Calu3 (cell line): Measurements from ENCODE around the gene ARFIP1. TPM values are rescaled to one million over a fixed set of nuclear protein-coding genes. Genes with fewer than 3 reads are reported as not detected.

Source experiments
- BruUV-seq: library from RNA; stranded (reverse); fragments of 400-500 nt; replicated peaks from 2 replicates; lab custom pipeline; 2021; lab: Mats Ljungman, UMichigan
- CTCF ChIA-PET: fragments of 300-600 bp; sonication (Branson Sonifier 250); formaldehyde crosslinking; loops from one replicate; lab custom pipeline; 2022; ENCODE audit warnings: antibody characterized with exemption; lab: Charles Lee
- DNase-seq: peaks from one replicate; pipeline ENCODE4 v3.0.0; 2022
- H3K27ac Mint-ChIP-seq: one replicate; pipeline ENCODE4 v1.8.0; 2022; ENCODE audit warnings: mixed read lengths; ENCODE audit not compliant: unreplicated experiment
- H3K27me3 Mint-ChIP-seq: one replicate; pipeline ENCODE4 v1.8.0; 2022; ENCODE audit warnings: mixed read lengths; ENCODE audit not compliant: unreplicated experiment
- H3K36me3 Mint-ChIP-seq: one replicate; pipeline ENCODE4 v1.8.0; 2022; ENCODE audit warnings: mild to moderate bottlenecking, moderate library complexity, mixed read lengths; ENCODE audit not compliant: insufficient read depth, unreplicated experiment
- H3K4me1 Mint-ChIP-seq: one replicate; pipeline ENCODE4 v1.8.0; 2022; ENCODE audit warnings: mild to moderate bottlenecking, low read depth, mixed read lengths; ENCODE audit not compliant: unreplicated experiment
- H3K4me3 Mint-ChIP-seq: one replicate; pipeline ENCODE4 v1.8.0; 2022; ENCODE audit warnings: mild to moderate bottlenecking, low read depth, moderate library complexity, mixed read lengths; ENCODE audit not compliant: unreplicated experiment
- H3K9me3 Mint-ChIP-seq: one replicate; pipeline ENCODE4 v1.8.0; 2022; ENCODE audit warnings: low read depth, mixed read lengths; ENCODE audit not compliant: unreplicated experiment
- intact Hi-C: fragments of 100-400 bp; cut with micrococcal nuclease; formaldehyde crosslinking; loops from one replicate; pipeline ENCODE4 v1.10.0; 2022; ENCODE audit not compliant: unreplicated experiment
- total RNA-seq: library from RNA; stranded (reverse); gene quantifications from 2 replicates; pipeline ENCODE4 v1.2.3, GENCODE V29; 2022
- TF ChIP-seq, protein P1 (sequence below): fragments of 200-600 bp; IDR thresholded peaks from one replicate; pipeline ENCODE4 v1.8.0; 2022; ENCODE audit warnings: antibody characterized with exemption; ENCODE audit not compliant: unreplicated experiment

The ARFIP1 gene
- total RNA-seq, 1 experiment from 2014 or later = 35.5 TPM

GRCh38 chr4:152950402-152951274, 170.9 kb downstream of the ARFIP1 start:
- TF ChIP-seq, protein P1, sequence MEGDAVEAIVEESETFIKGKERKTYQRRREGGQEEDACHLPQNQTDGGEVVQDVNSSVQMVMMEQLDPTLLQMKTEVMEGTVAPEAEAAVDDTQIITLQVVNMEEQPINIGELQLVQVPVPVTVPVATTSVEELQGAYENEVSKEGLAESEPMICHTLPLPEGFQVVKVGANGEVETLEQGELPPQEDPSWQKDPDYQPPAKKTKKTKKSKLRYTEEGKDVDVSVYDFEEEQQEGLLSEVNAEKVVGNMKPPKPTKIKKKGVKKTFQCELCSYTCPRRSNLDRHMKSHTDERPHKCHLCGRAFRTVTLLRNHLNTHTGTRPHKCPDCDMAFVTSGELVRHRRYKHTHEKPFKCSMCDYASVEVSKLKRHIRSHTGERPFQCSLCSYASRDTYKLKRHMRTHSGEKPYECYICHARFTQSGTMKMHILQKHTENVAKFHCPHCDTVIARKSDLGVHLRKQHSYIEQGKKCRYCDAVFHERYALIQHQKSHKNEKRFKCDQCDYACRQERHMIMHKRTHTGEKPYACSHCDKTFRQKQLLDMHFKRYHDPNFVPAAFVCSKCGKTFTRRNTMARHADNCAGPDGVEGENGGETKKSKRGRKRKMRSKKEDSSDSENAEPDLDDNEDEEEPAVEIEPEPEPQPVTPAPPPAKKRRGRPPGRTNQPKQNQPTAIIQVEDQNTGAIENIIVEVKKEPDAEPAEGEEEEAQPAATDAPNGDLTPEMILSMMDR = no peak
- Mint-ChIP-seq H3K4me1 (peaks cover 14% of the 10 kb centered on the region), H3K27me3 (no peaks in the 10 kb centered on the region), H3K27ac (peak overlapping the region; percentile 69), H3K36me3 (peaks cover 5% of the 10 kb centered on the region), H3K9me3 (no peaks in the 10 kb centered on the region), H3K4me3 (peak overlapping the region; percentile 50)
- CTCF ChIA-PET = no interaction called here
- BruUV-seq = no TSS peak
- intact Hi-C loops = loop anchor here (10.0 kb wide), 1 partner anchor 174 kb away; no protein-coding TSS in a partner anchor
- no peak for DNase-seq

- CTCF ChIA-PET = no interaction called here
- Mint-ChIP-seq H3K27me3 (no peaks in the 10 kb centered on the region), H3K4me1 (peaks cover 14% of the 10 kb centered on the region), H3K36me3 (peaks cover 5% of the 10 kb centered on the region), H3K9me3 (no peaks in the 10 kb centered on the region), H3K4me3 (peak overlapping the region; percentile 50), H3K27ac (peak overlapping the region; percentile 69)
- no TSS peak for BruUV-seq
- no peak for DNase-seq
- intact Hi-C loops = loop anchor here (10.0 kb wide), 1 partner anchor 173 kb away; no protein-coding TSS in a partner anchor
- TF ChIP-seq, protein P1 = no peak
These were observed 171.6 kb downstream of the ARFIP1 start for GRCh38 chr4:152951348-152951747.

GRCh38 chr4:152953514-152953913, 173.8 kb downstream of the ARFIP1 start:
- H3K9me3 Mint-ChIP-seq = no peaks in the 10 kb centered on the region
- CTCF ChIA-PET = no interaction called here
- H3K27ac Mint-ChIP-seq = no peak overlapping the region
- intact Hi-C loops = loop anchor here (10.0 kb wide), 1 partner anchor 171 kb away; no protein-coding TSS in a partner anchor
- H3K4me1 Mint-ChIP-seq = peaks cover 33% of the 10 kb centered on the region
- DNase-seq = no peak
- H3K4me3 Mint-ChIP-seq = no peak overlapping the region
- H3K36me3 Mint-ChIP-seq = peaks cover 5% of the 10 kb centered on the region
- BruUV-seq = no TSS peak
- no peaks in the 10 kb centered on the region for H3K27me3 Mint-ChIP-seq
- TF ChIP-seq, protein P1 = no peak

- CTCF ChIA-PET = no interaction called here
- no peak for DNase-seq
- intact Hi-C loops = loop anchor here (5.0 to 10.0 kb wide), 2 partner anchors 107 to 170 kb away; no protein-coding TSS in a partner anchor
- H3K4me3 Mint-ChIP-seq = no peak overlapping the region
- H3K27ac Mint-ChIP-seq = no peak overlapping the region
- no peaks in the 10 kb centered on the region for H3K9me3 Mint-ChIP-seq
- H3K27me3 Mint-ChIP-seq = no peaks in the 10 kb centered on the region
- peaks cover 5% of the 10 kb centered on the region for H3K36me3 Mint-ChIP-seq
- H3K4me1 Mint-ChIP-seq = peaks cover 35% of the 10 kb centered on the region
- no TSS peak for BruUV-seq
- TF ChIP-seq, protein P1 = no peak
These were observed 175.0 kb downstream of the ARFIP1 start for GRCh38 chr4:152954741-152955140.
